NCI-H524 (cell line): ENCODE results near the gene RBL2.
"Not testable (repeated sequence)": the region's sequence is repeated elsewhere in the genome, so short reads cannot be mapped to it uniquely, and the experiment has no call there.

Source experiments
- DNase-seq, 2 experiments: peaks; one replicate each; lab custom pipeline; 2025; lab: John Stamatoyannopoulos, UW

RBL2 gene

DNA sequence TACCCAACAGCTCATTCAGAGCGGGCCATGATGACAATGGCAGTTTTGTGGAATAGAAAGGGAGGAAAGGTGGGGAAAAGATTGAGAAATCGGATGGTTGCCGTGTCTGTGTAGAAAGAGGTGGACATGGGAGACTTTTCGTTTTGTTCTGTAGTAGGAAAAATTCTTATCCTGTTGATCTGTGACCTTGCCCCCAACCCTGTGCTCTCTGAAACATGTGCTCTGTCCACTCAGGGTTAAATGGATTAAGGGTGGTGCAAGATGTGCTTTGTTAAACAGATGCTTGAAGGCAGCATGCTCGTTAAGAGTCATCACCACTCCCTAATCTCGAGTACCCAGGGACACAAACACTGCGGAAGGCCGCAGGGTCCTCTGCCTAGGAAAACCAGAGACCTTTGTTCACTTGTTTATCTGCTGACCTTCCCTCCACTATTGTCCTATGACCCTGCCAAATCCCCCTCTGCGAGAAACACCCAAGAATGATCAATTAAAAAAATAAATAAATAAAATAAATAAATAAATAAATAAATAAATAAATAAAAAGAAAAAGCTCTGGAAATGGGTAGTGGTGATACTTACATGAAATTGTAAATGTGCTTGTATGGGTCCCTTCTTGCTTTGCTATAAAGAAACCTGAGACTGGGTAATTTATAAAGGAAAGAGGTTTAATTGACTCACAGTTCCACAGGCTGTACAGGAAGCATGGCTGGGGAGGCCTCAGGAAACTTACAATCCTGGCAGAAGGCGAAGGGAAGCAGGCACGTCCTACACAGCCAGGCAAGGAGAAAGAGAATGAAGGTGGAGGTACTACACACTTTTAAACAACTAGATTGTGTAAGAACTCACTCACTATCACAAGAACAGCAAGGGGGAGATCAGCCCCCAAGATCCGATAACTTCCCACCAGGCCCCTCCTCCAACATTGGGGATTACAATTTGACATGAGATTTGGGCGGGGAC lies 105.8 kb downstream of the RBL2 start:
- not testable (repeated sequence) for DNase-seq
